K562 (cell line): ENCODE data around the gene NAA80. TPM values are rescaled to one million over a fixed set of nuclear protein-coding genes. Genes with fewer than 3 reads are reported as not detected.

Experiments
- ATAC-seq: fragments of 200-7000 bp; cut with Tn5 transposase; 3 replicates; pipeline ENCODE4 v1.9.1; 2020; ENCODE audit warnings: moderate library complexity
- BruUV-seq: library from RNA; stranded (reverse); fragments of 400-500 nt; replicated peaks from 2 replicates; lab custom pipeline; 2021; lab: Mats Ljungman, UMichigan
- CTCF ChIA-PET: fragments of 300-600 bp; formaldehyde crosslinking; extraction: SDS; loops from one replicate; lab custom pipeline; 2021; ENCODE audit warnings: low intra/inter-chr PET ratio; lab: Yijun Ruan, JAX
- POLR2A ChIA-PET: fragments of 300-600, 350-650 bp; sonication (Branson Sonifier 250); formaldehyde crosslinking; extraction: SDS; loops from one replicate; lab custom pipeline; 2021; ENCODE audit warnings: antibody characterized with exemption, inconsistent platforms; lab: Yijun Ruan, JAX
- DNase-seq, 4 experiments: peaks; one replicate each; pipeline versions ENCODE4 v3.0.0 to v3.0.0-alpha.2; 2011 to 2018; ENCODE audit warnings: low spot score in 3 of 4, mixed read lengths in 3 of 4; ENCODE audit errors: extremely low read depth in 1 of 4
- FAIRE-seq: peaks from 2 replicates; lab custom pipeline; 2011; peaks lifted over from hg19 to GRCh38; lab: Jason Lieb, UNC
- H2AFZ ChIP-seq: 2 replicates; pipeline ENCODE4 v1.6.0; 2011; ENCODE audit warnings: low read depth, low read length, control low read depth, inconsistent platforms
- H3K27ac ChIP-seq: fragments of 200-600 bp; 3 replicates; pipeline ENCODE4 v1.8.0; 2011; ENCODE audit warnings: low read depth, mild to moderate bottlenecking, control low read depth, inconsistent platforms, low read length, moderate library complexity, mixed read lengths; ENCODE audit errors: extremely low read depth
- H3K27me3 ChIP-seq, 2 experiments: fragments of 300-600 bp in 1 of 2; 2 replicates in 1 of 2; 3 replicates in 1 of 2; pipeline versions ENCODE4 v1.6.0 to v1.8.0; 2011; ENCODE audit warnings: inconsistent platforms in 2 of 2, low read length in 2 of 2, mild to moderate bottlenecking in 1 of 2, mixed read lengths in 1 of 2, moderate library complexity in 1 of 2; ENCODE audit not compliant: control insufficient read depth in 2 of 2, insufficient read depth in 2 of 2
- H3K36me3 ChIP-seq: fragments of 300-600 bp; 3 replicates; pipeline ENCODE4 v1.8.0; 2011; ENCODE audit warnings: mild to moderate bottlenecking, low read length, inconsistent platforms; ENCODE audit not compliant: control insufficient read depth, insufficient read depth
- H3K4me1 ChIP-seq, 2 experiments: fragments of 200-600 bp in 1 of 2; replicated peaks in 1 of 2; 2 replicates in 1 of 2; 3 replicates in 1 of 2; pipeline versions ENCODE4 v1.5.1 to v1.8.0; 2011; ENCODE audit warnings: inconsistent platforms in 2 of 2, low read length in 2 of 2, mild to moderate bottlenecking in 1 of 2, mixed read lengths in 1 of 2, moderate library complexity in 1 of 2; ENCODE audit not compliant: control insufficient read depth in 2 of 2, insufficient read depth in 2 of 2
- H3K4me2 ChIP-seq: 2 replicates; pipeline ENCODE4 v1.6.1; 2011; ENCODE audit warnings: low read length, control low read depth, inconsistent platforms, mixed read lengths; ENCODE audit not compliant: insufficient read depth
- H3K4me3 ChIP-seq: fragments of 200-600 bp; sonication (generic), shearing (Covaris generic); 2 replicates; pipeline ENCODE4 v1.5.1; 2016; ENCODE audit warnings: control low read depth, inconsistent platforms
- H3K79me2 ChIP-seq: fragments of 200-600 bp; 3 replicates; pipeline ENCODE4 v1.8.0; 2011; ENCODE audit warnings: low read length, inconsistent platforms; ENCODE audit not compliant: control insufficient read depth, insufficient read depth
- H3K9ac ChIP-seq, 2 experiments: 2 replicates each; pipeline versions ENCODE4 v1.6.0 to v1.6.1; 2011; ENCODE audit warnings: low read depth in 2 of 2, low read length in 2 of 2, control low read depth in 1 of 2, inconsistent platforms in 1 of 2, mild to moderate bottlenecking in 1 of 2, mixed read lengths in 1 of 2; ENCODE audit not compliant: insufficient read depth in 1 of 2
- H3K9me1 ChIP-seq: one replicate; pipeline ENCODE4 v1.6.0; 2011; ENCODE audit warnings: inconsistent platforms, mild to moderate bottlenecking, low read length, moderate library complexity; ENCODE audit not compliant: control insufficient read depth, insufficient read depth
- H3K9me3 ChIP-seq: replicated peaks from 2 replicates; pipeline ENCODE4 v1.5.1; 2011; ENCODE audit warnings: low read depth, low read length, inconsistent platforms; ENCODE audit not compliant: control insufficient read depth, insufficient read depth
- H4K20me1 ChIP-seq: replicated peaks from 2 replicates; pipeline ENCODE4 v1.6.1; 2011; ENCODE audit warnings: low read length, inconsistent platforms, mixed read lengths; ENCODE audit not compliant: control insufficient read depth, insufficient read depth
- EHMT2 ChIP-seq: fragments of 450-650 bp; IDR thresholded peaks from 2 replicates; pipeline ENCODE4 v1.6.1; 2018; ENCODE audit warnings: antibody characterized with exemption
- NFATC3 ChIP-seq: fragments of 450-650 bp; IDR thresholded peaks from 2 replicates; pipeline ENCODE4 v1.6.1; 2017; ENCODE audit warnings: mild to moderate bottlenecking
- ZNF75A ChIP-seq: fragments of 450-650 bp; formaldehyde crosslinking; IDR thresholded peaks from 2 replicates; pipeline ENCODE4 v1.4.0; 2020; ENCODE audit warnings: mild to moderate bottlenecking
- WGBS: fragments of 100-300 bp; shearing (Covaris generic); methylation state at CpG from one replicate; pipeline ENCODE4 v1.1.6; 2016; ENCODE audit warnings: low coverage, mixed read lengths; ENCODE audit not compliant: insufficient coverage; ENCODE audit errors: missing lambda C conversion rate; 5-methylcytosine and 5-hydroxymethylcytosine counted together
- in situ Hi-C: fragments of 300-500 bp; cut with MboI; formaldehyde crosslinking; loops from 4 replicates; pipeline ENCODE4 v1.15.0; 2018; ENCODE audit warnings: inconsistent platforms, mixed read lengths
- intact Hi-C: fragments of 100-400 bp; cut with micrococcal nuclease; formaldehyde crosslinking; loops from 2 replicates; pipeline ENCODE4 v1.14.2; 2022
- polyA plus RNA-seq, 8 experiments: library from polyadenylated mRNA; depleted of rRNA in 4 of 8; stranded (reverse) in 5 of 8; unstranded in 3 of 8; fragments of >200 nt; fragmentation: Nextera tagmentation in 2 of 8; fragmentation: Illumina TruSeq in 1 of 8; extraction: Ambion mirVana in 2 of 8; extraction: Trizol in 1 of 8; gene quantifications; 2 replicates each; pipeline versions ENCODE4 v1.2.1 to v1.2.3, GENCODE V29; 2011 to 2014; ENCODE audit warnings: inconsistent platforms in 1 of 8, missing spikeins in 1 of 8
- total RNA-seq, 7 experiments: library from RNA; depleted of rRNA in 6 of 7; stranded (reverse); fragments of >200 nt in 6 of 7; fragmentation: Illumina TruSeq in 2 of 7; extraction: Trizol in 2 of 7; gene quantifications; 2 replicates each; pipeline versions ENCODE4 v1.2.1 to v1.2.3, GENCODE V29; 2011 to 2021; ENCODE audit warnings: low replicate concordance in 1 of 7
- TF ChIP-seq, protein P1 (sequence below): sonication (generic); formaldehyde crosslinking; IDR thresholded peaks from 2 replicates; pipeline ENCODE4 v1.8.0; 2022; ENCODE audit warnings: missing genetic modification reagents, mild to moderate bottlenecking, borderline replicate concordance

NAA80 gene
- total and polyA plus RNA-seq, 9 of the 15 experiments (the other 6 are each of a cell fraction or from before 2014, with no cell fraction given) = 0.82 to 24.0 (median 8.6) TPM

DNA sequence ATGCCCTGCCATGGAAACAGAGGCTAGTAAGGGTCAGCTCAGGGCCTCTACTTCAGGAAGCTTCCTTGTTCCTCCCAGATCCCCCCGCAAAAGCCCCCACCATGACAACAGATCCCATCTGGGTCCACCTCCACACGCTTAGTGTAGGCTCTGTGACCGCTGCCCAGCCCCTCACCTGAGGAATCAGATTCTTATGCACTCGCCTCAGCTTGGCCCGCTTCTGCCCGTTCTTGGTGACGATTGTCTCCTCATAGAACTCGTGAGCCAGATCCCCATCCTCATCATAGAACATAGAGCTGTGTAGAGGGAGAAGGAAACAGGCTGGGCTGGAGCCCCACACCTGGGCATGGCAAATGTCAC is 27.0 kb upstream of the NAA80 start:
- FAIRE-seq (no peak), DNase-seq (no peak), ATAC-seq (no peak)
- no TSS peak for BruUV-seq
- H3K27me3 ChIP-seq = no peaks in the 10 kb centered on the region
- no peak overlapping the region for H3K9ac ChIP-seq
- H3K4me3 ChIP-seq = no peak overlapping the region
- POLR2A ChIA-PET = interaction anchor here (0.6 kb wide), 2 partner anchors 11 to 39 kb away, joined by 3 read pairs; no protein-coding TSS in a partner anchor
- H3K36me3 ChIP-seq = peaks cover 46% of the 10 kb centered on the region; the same call in 2 of the 3 replicates
- intact Hi-C loops = no loop called here
- H3K4me2 ChIP-seq = no peak overlapping the region
- no peak overlapping the region for H2AFZ ChIP-seq
- peaks cover 16 to 40% of the 10 kb centered on the region in 2 experiments; a peak in 4 of 5 replicates for H3K4me1 ChIP-seq
- no peaks in the 10 kb centered on the region for H3K9me3 ChIP-seq
- 0 out of 2 replicates have a peak, but pooled peaks cover 4% of the 10 kb centered on the region for H4K20me1 ChIP-seq
- WGBS = 85% methylated on average over 6 of the region's 8 CpGs
- no peak for TF ChIP-seq ZNF75A (CRISPR knock-in tag)
- H3K27ac ChIP-seq = no peak overlapping the region
- CTCF ChIA-PET = no interaction called here
- in situ Hi-C loops = no loop called here
- H3K79me2 ChIP-seq = peaks cover 14% of the 10 kb centered on the region
- no peaks in the 10 kb centered on the region for H3K9me1 ChIP-seq

DNA sequence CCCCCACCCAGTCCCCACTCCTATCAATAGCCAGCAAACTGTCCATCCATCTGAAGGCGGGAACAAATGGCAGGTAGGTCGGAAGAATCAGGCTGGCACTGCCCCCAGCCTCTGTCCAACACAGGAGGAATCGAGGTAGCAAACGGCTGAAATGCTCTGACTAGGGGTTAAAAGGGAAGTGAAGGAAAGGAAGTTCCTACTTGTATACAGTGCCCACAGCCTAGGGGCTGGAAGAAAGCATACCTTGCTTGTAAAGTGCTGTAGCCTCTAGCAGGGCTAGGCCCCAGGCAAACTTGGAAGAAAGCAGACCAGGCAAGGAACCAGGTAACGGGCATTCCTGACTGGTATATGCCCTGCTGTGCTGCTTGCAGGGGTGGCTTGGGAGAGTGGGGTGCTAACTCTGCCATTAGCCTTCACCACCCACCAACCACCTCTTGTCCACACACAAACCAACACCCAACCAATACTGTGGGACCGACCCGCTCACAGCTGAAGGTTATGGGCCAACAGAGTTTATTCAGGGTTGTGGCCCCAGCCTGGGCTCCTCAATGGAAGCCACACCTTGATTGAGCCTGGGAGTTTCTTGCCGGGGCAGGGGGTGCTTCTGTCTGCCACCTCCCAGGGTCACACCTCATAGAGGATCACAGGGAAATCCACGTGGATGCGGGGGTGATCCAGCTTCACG is 26.4 kb upstream of the NAA80 start:
- peaks cover 16 to 45% of the 10 kb centered on the region in 2 experiments; a peak in 4 of 5 replicates for H3K4me1 ChIP-seq
- TF ChIP-seq EHMT2 (no peak), NFATC3 (no peak)
- TF ChIP-seq, protein P1, sequence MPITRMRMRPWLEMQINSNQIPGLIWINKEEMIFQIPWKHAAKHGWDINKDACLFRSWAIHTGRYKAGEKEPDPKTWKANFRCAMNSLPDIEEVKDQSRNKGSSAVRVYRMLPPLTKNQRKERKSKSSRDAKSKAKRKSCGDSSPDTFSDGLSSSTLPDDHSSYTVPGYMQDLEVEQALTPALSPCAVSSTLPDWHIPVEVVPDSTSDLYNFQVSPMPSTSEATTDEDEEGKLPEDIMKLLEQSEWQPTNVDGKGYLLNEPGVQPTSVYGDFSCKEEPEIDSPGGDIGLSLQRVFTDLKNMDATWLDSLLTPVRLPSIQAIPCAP = no peak
- ChIA-PET CTCF (interaction anchor here (1.4 to 2.1 kb wide), 2 partner anchors 51 to 98 kb away, joined by 6 read pairs; no protein-coding TSS in a partner anchor), POLR2A (interaction anchor here (0.6 kb wide), 2 partner anchors 11 to 40 kb away, joined by 3 read pairs; no protein-coding TSS in a partner anchor)
- H2AFZ ChIP-seq = no peak overlapping the region
- H4K20me1 ChIP-seq = 0 out of 2 replicates have a peak, but pooled peaks cover 2% of the 10 kb centered on the region
- H3K79me2 ChIP-seq = peaks cover 17% of the 10 kb centered on the region
- 72% methylated on average over 7 of the region's 11 CpGs for WGBS
- H3K4me3 ChIP-seq = no peak overlapping the region
- H3K4me2 ChIP-seq = no peak overlapping the region
- DNase-seq = no peak
- no peak overlapping the region for H3K27ac ChIP-seq
- in situ Hi-C loops = no loop called here
- H3K9me1 ChIP-seq = no peaks in the 10 kb centered on the region
- H3K36me3 ChIP-seq = peaks cover 40% of the 10 kb centered on the region; the same call in 2 of the 3 replicates
- H3K9ac ChIP-seq = no peak overlapping the region
- H3K27me3 ChIP-seq = no peaks in the 10 kb centered on the region
- no peak for FAIRE-seq
- no peaks in the 10 kb centered on the region for H3K9me3 ChIP-seq
- ATAC-seq = no peak
- BruUV-seq = no TSS peak
- intact Hi-C loops = loop anchor here (2.0 kb wide), 1 partner anchor 137 kb away; no protein-coding TSS in a partner anchor
